ENCODE data around the gene ELN.

Gene ELN

GRCh38 chr7:74071121-74071520 lies 43.1 kb downstream of the ELN start:
- no peak for TF ChIP-seq USF1 (IDR thresholded peaks at IDR 0.05)
- TF ChIP-seq, protein P1, sequence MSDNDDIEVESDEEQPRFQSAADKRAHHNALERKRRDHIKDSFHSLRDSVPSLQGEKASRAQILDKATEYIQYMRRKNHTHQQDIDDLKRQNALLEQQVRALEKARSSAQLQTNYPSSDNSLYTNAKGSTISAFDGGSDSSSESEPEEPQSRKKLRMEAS (IDR thresholded peaks at IDR 0.05): no peak
- TF ChIP-seq EP300 (IDR thresholded peaks at IDR 0.05; ENCODE audit: borderline replicate concordance): no peak
- no peak for TF ChIP-seq TEAD4 (IDR thresholded peaks at IDR 0.05)
- TF ChIP-seq ZBTB7A (IDR thresholded peaks at IDR 0.05; ENCODE audit: low read depth): no peak
- TF ChIP-seq EGR1 (IDR thresholded peaks at IDR 0.05): no peak
- no peak for TF ChIP-seq RAD21 (IDR thresholded peaks at IDR 0.05; ENCODE audit: low read depth)
- TF ChIP-seq TAF1 (IDR thresholded peaks at IDR 0.05; ENCODE audit: low read depth): no peak
- no peak for TF ChIP-seq FOXM1 (IDR thresholded peaks at IDR 0.05; ENCODE audit: borderline replicate concordance, low read depth)
- TF ChIP-seq CEBPB (IDR thresholded peaks at IDR 0.05): no peak
- TF ChIP-seq TCF12 (IDR thresholded peaks at IDR 0.05; ENCODE audit: low read depth): no peak
- no peak for TF ChIP-seq YY1 (IDR thresholded peaks at IDR 0.05; ENCODE audit: low read depth)
- TF ChIP-seq NFIC (IDR thresholded peaks at IDR 0.05): no peak
- no peak for TF ChIP-seq REST (IDR thresholded peaks at IDR 0.05; ENCODE audit: low read depth)
- no peak for TF ChIP-seq CREB1 (IDR thresholded peaks at IDR 0.05; ENCODE audit: low read depth)

DNA sequence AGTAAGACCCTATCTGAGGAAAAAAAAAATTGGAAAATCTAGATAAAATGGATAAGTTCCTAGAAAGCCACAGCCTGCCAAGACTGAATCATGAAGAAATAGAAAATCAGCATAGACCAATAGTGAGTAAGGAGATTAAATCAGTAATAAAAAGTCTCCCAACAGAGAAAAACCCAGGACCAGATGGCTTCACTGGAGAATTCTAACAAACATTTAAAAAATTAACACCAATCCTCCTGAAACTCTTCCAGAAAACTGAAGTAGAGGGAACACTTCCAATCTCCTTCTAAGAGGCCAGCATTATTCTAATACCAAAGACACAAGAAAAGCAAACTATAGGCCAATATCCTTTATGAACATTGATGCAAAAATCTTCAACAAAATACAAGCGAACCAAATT lies 46.8 kb downstream of the ELN start:
- TF ChIP-seq YY1 (IDR thresholded peaks at IDR 0.05; ENCODE audit: low read depth) (no peak), NFIC (IDR thresholded peaks at IDR 0.05) (no peak), TEAD4 (IDR thresholded peaks at IDR 0.05) (no peak), TCF12 (IDR thresholded peaks at IDR 0.05; ENCODE audit: low read depth) (no peak), CEBPB (IDR thresholded peaks at IDR 0.05) (no peak)

DNA sequence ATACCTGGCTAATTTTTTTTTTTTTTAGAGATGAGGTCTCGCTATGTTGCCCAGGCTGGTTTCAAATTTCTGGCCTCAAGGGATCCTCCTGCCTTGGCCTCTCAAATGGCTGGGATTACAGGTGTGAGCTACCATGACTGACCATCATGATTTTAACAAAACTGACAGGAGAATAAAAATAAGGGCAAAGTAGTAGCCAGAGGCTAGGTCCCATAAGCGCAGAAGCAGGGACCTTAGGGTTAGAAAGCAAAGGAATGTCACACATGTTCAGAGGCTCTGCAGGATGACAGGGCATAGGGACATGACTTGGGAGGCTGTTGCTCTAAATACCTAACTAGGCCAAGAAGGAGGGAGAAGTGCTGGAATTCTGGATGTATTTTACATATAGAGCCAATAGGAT lies 50.5 kb downstream of the ELN start:
- TF ChIP-seq TEAD4 (IDR thresholded peaks at IDR 0.05) (no peak), REST (IDR thresholded peaks at IDR 0.05; ENCODE audit: low read depth) (no peak), YY1 (IDR thresholded peaks at IDR 0.05; ENCODE audit: low read depth) (no peak), EGR1 (IDR thresholded peaks at IDR 0.05) (no peak), CREB1 (IDR thresholded peaks at IDR 0.05; ENCODE audit: low read depth) (no peak), CEBPB (IDR thresholded peaks at IDR 0.05) (no peak)
- TF ChIP-seq, protein P1 (IDR thresholded peaks at IDR 0.05): no peak

GRCh38 chr7:74082770-74083116 lies 54.8 kb downstream of the ELN start:
- TF ChIP-seq ZBTB7A (IDR thresholded peaks at IDR 0.05; ENCODE audit: low read depth) (no peak), TEAD4 (IDR thresholded peaks at IDR 0.05) (no peak), REST (IDR thresholded peaks at IDR 0.05; ENCODE audit: low read depth) (no peak), TAF1 (IDR thresholded peaks at IDR 0.05; ENCODE audit: low read depth) (no peak), NFIC (IDR thresholded peaks at IDR 0.05) (no peak), CREB1 (IDR thresholded peaks at IDR 0.05; ENCODE audit: low read depth) (no peak), YY1 (IDR thresholded peaks at IDR 0.05; ENCODE audit: low read depth) (no peak), USF1 (IDR thresholded peaks at IDR 0.05) (no peak), TCF12 (IDR thresholded peaks at IDR 0.05; ENCODE audit: low read depth) (no peak), EP300 (IDR thresholded peaks at IDR 0.05; ENCODE audit: borderline replicate concordance) (no peak), EGR1 (IDR thresholded peaks at IDR 0.05) (no peak), RAD21 (IDR thresholded peaks at IDR 0.05; ENCODE audit: low read depth) (no peak), CEBPB (IDR thresholded peaks at IDR 0.05) (no peak), FOXM1 (IDR thresholded peaks at IDR 0.05; ENCODE audit: borderline replicate concordance, low read depth) (no peak)
- TF ChIP-seq, protein P1 (IDR thresholded peaks at IDR 0.05): no peak
